ENCODE measurements around the gene LVRN.

LVRN gene

DNA sequence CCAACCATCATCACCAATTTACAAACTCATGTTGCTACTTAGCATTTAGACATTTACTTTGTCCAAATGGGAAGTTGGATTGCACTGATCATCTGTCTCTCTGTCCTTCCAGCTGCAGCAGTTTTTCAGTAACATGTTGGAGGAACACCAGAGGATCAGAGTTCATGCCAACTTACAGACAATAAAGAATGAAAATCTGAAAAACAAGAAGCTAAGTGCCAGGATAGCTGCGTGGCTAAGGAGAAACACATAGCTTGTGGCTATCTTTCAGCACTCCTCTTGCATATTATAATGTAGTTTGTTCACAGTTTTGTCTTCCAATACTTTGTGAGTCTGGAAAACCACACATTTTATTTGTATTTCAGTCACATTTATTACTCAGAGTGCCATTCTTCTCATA lies 63.6 kb downstream of the LVRN start:
- Mint-ChIP-seq H3K36me3 (ENCODE audit: low read depth) (no peaks in the 10 kb centered on the region), H3K27me3 (ENCODE audit: low read depth) (no peaks in the 10 kb centered on the region), H3K9me3 (no peaks in the 10 kb centered on the region), H3K4me3 (no peak overlapping the region), H3K27ac (no peak overlapping the region), H3K4me1 (peaks cover 9% of the 10 kb centered on the region)
- TF ChIP-seq, protein P1, sequence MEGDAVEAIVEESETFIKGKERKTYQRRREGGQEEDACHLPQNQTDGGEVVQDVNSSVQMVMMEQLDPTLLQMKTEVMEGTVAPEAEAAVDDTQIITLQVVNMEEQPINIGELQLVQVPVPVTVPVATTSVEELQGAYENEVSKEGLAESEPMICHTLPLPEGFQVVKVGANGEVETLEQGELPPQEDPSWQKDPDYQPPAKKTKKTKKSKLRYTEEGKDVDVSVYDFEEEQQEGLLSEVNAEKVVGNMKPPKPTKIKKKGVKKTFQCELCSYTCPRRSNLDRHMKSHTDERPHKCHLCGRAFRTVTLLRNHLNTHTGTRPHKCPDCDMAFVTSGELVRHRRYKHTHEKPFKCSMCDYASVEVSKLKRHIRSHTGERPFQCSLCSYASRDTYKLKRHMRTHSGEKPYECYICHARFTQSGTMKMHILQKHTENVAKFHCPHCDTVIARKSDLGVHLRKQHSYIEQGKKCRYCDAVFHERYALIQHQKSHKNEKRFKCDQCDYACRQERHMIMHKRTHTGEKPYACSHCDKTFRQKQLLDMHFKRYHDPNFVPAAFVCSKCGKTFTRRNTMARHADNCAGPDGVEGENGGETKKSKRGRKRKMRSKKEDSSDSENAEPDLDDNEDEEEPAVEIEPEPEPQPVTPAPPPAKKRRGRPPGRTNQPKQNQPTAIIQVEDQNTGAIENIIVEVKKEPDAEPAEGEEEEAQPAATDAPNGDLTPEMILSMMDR (IDR thresholded peaks at IDR 0.05; ENCODE audit: unreplicated experiment in 3 of 3), result no peak

DNA sequence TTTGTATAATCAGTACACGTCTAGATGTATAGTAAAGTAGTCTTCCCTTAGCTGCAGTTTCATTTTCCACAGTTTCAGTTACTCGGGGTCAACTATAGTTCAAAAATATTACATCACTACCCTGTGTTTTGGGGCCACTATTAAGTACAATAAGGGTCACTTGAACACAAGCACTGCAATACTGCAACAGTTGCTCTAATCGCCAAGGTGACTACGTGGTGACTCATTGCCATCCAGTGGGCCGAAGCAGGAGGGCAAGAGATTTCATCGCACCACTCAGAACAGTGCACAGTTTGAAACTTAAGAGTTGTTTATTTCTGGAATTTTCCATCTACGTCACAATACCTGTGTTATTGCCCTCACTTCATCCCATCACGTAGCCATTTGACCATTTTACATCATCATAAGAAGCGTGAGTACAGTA lies 69.8 kb downstream of the LVRN start, which contains the start of gene ARL14EPL:
TSS of gene ARL14EPL (plus strand) at position 379 of the 424 bp plus-strand sequence. CDS start 18,994 bp downstream, outside the sequence.
- H3K27ac Mint-ChIP-seq, result peak within 1 kb of the TSS; percentile 5 to 45 (median 43)
- H3K4me3 Mint-ChIP-seq, result no peak within 1 kb of the TSS

DNA sequence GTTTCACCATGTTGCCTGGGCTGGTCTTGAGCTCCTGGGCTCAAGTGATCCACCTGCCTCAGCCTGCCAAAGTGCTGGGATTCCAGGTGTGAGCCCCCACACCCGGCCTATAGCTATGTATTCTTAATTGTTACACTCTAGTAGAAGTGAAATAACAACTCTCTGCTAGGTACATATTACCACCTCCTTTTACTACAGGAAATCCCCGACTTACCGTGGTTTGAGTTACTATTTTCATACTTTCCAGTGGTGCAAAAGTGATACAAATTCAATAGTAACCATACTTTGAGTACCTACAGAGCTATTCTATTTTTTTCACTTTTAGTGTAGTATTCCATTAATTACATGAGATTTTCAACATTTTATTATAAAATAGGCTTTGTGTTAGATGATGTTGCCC lies 70.7 kb downstream of the LVRN start:
- H3K36me3 Mint-ChIP-seq (ENCODE audit: low read depth), result no peaks in the 10 kb centered on the region
- no peaks in the 10 kb centered on the region for H3K27me3 Mint-ChIP-seq (ENCODE audit: low read depth)
- H3K4me3 Mint-ChIP-seq, result no peak overlapping the region

More for the DNA sequence above, 69.8 kb downstream of the LVRN start, which contains the start of gene ARL14EPL:
- Mint-ChIP-seq H3K36me3 (ENCODE audit: low read depth) (no peaks in the 10 kb centered on the region), H3K9me3 (no peaks in the 10 kb centered on the region), H3K27me3 (ENCODE audit: low read depth) (no peaks in the 10 kb centered on the region), H3K4me1 (peaks cover 17% of the 10 kb centered on the region)
- TF ChIP-seq, protein P1 (IDR thresholded peaks at IDR 0.05; ENCODE audit: unreplicated experiment in 3 of 3), result peak in 1 of 3 experiments; percentile 18

DNA sequence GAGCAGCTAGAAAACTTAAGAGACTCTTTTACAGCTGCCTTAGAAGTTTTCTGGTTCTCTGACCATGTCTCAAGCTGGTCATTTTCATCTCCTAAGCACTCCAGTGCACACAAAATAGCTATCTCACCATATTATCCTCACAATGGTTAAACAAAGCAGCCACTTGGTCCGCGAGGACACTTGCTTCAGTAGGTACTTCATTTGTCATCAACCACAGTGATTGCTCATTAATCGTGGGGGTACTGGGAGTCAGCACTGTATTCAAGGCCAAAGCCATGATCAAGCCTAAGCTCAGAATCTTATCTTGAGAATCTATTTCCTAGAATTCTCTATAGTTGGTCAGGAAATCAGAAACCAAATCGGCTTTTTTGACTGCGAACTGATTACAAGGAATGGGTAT lies 72.8 kb downstream of the LVRN start:
- H3K27me3 Mint-ChIP-seq (ENCODE audit: low read depth), result no peaks in the 10 kb centered on the region
- H3K9me3 Mint-ChIP-seq, result no peaks in the 10 kb centered on the region
- H3K27ac Mint-ChIP-seq, result peak overlapping the region in 1 of 3 experiments; percentile 47
- H3K4me1 Mint-ChIP-seq, result peaks cover 10% of the 10 kb centered on the region
- H3K4me3 Mint-ChIP-seq, result no peak overlapping the region
- no peaks in the 10 kb centered on the region for H3K36me3 Mint-ChIP-seq (ENCODE audit: low read depth)
- TF ChIP-seq, protein P1 (IDR thresholded peaks at IDR 0.05; ENCODE audit: unreplicated experiment in 3 of 3), result no peak

More for the DNA sequence above, 70.7 kb downstream of the LVRN start:
- Mint-ChIP-seq H3K9me3 (no peaks in the 10 kb centered on the region), H3K4me1 (peaks cover 19% of the 10 kb centered on the region), H3K27ac (no peak overlapping the region)
- TF ChIP-seq, protein P1 (IDR thresholded peaks at IDR 0.05; ENCODE audit: unreplicated experiment in 3 of 3), result no peak

DNA sequence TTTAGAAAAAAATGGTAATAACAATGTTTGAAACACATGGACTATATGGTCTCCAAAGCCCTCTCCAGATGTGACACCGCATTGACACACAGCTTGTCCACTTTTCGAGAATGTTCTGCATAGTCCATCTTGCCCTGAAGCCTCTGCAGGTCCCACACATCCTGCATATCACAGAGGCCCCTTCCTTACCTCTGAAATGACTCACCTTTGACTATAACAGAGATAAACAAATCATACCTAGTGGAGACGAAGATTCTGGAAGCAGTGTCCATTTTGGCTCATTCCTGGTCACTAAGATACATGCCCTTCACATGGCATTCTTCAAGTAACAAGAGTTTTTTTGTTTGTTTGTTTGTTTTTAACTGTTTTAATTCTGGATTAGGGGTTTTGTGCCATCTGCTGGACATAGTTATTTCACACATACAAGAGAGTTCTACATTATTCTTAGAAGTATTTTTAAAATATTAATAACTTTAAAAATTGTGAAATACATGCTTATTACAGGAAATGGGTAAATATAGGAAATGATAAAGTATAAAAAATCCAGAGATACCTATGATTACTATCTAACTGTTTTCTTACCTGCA lies 75.1 kb downstream of the LVRN start:
- Mint-ChIP-seq H3K4me3 (no peak overlapping the region), H3K27me3 (ENCODE audit: low read depth) (no peaks in the 10 kb centered on the region), H3K27ac (peak overlapping the region; percentile 23 to 71 (median 39)), H3K4me1 (peaks cover 5% of the 10 kb centered on the region), H3K36me3 (ENCODE audit: low read depth) (no peaks in the 10 kb centered on the region), H3K9me3 (no peaks in the 10 kb centered on the region)
- TF ChIP-seq, protein P1 (IDR thresholded peaks at IDR 0.05; ENCODE audit: unreplicated experiment in 3 of 3), result peak in 1 of 3 experiments; percentile 32

DNA sequence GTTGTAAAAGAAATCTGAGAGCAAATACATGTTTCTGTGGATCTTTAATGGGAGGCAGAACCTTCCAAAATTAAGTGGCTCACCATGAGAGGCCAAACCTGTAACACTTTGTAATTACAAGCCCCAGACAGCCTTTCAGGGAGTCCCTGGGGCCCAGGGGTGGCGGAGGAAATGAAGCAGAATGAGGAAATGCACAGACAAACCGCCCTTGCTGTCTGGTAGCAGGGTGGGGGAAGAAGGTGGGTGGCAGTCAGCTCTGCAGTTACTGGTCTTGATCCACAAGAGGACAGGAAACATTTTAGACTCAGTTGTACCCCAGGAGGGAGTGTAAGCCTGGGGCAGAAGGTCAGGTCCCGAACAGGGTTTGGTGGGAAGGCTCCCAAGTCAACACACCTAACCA lies 76.5 kb downstream of the LVRN start:
- TF ChIP-seq, protein P1 (IDR thresholded peaks at IDR 0.05; ENCODE audit: unreplicated experiment in 3 of 3), result no peak
- Mint-ChIP-seq H3K9me3 (no peaks in the 10 kb centered on the region), H3K27ac (peak overlapping the region in 1 of 3 experiments; percentile 15), H3K4me1 (peaks cover 9% of the 10 kb centered on the region), H3K4me3 (no peak overlapping the region), H3K36me3 (ENCODE audit: low read depth) (no peaks in the 10 kb centered on the region), H3K27me3 (ENCODE audit: low read depth) (no peaks in the 10 kb centered on the region)

All from nephron (organoid).